ENCODE measurements around the gene ANKRD65. TPM values are rescaled to one million over a fixed set of nuclear protein-coding genes. Genes with fewer than 3 reads are reported as not detected.
"Not testable (repeated sequence)": the region's sequence is repeated elsewhere in the genome, so short reads cannot be mapped to it uniquely, and the experiment has no call there.

ANKRD65 gene
- total RNA-seq (1 to 10 TPM; 1.8 to 6.7 TPM), polyA plus RNA-seq (ENCODE audit: insufficient read length in 2 of 2) (10 to 100 TPM; 10.6 to 10.8 TPM)
- long read RNA-seq, donor 1, partial matches to known transcripts: 13 of 13 reads
- long read RNA-seq, donor 1, other reads (novel, unspliced or antisense): 0 of 13 reads
- long read RNA-seq, donor 2: 0 reads
- long read RNA-seq, donor 3, partial matches to known transcripts: 5 of 6 reads
- long read RNA-seq, donor 3, other reads (novel, unspliced or antisense): 0 of 6 reads
- long read RNA-seq, donor 4, transcript ANKRD65-201 (3 exons, 1,976 nt): major isoform, 9 of 27 reads
- long read RNA-seq, donor 4, partial matches to known transcripts: 8 of 27 reads
- long read RNA-seq, donor 4, other reads (novel, unspliced or antisense): 8 of 27 reads

DNA sequence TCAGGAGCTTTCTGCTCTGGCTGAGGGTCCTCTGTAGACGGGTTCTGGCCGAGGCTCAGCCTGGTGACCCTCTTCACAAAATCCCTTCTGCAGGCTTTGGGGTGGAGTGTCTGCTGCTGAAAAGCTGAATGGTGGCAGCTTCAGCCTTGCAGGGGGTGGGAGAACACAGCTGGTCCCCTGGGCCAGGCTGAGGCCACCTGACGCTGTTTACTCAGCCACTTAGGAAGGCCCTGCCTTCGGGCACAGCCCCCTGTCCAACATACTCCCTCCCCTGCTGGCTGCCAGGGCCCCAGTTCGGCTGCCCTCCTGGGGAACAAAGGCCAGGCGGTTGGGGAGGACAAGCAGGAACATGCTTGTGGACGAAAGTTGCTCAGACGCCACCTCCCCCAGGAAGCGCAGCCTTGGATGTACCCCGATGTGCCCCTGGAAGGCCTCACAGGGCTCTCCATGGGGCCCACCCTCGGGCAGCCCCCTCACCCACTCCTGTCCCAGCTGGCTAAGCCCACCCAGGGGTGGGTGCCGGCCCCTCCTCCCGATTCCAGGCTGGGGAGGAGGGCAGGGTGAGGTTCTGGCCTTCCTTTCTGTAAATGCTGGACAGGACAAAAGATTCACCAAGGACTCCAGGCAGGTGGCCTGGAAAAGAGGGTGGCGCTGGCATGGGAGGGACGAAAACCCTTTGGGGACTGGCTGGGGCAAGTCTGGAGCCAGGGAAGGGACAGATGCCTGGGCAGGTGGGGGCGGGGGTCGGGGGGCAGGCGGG lies at the start of gene ANKRD65:
ANKRD65 (minus strand) TSS at position 130 of the 760 bp plus-strand sequence. CDS start 271 bp downstream, outside the sequence.
- 63% methylated on average over 14 of the region's 18 CpGs for WGBS (ENCODE audit: insufficient coverage)
- no peak for DNase-seq (ENCODE audit: low read depth in 4 of 6, low spot score in 6 of 6)
- Histone ChIP-seq H3K36me3 (ENCODE audit: control insufficient read depth, insufficient read depth, low read length) (peaks cover 11% of the 10 kb centered on the region), H3K4me1 (ENCODE audit: control insufficient read depth, insufficient read depth, low read length) (peaks cover 40% of the 10 kb centered on the region), H3K4me3 (ENCODE audit: low read depth, low read length) (no peak within 1 kb of the TSS), H3K27ac (ENCODE audit: low read depth, low read length) (no peak within 1 kb of the TSS), H3K27me3 (ENCODE audit: control insufficient read depth, insufficient read depth, low read length) (peaks cover 6% of the 10 kb centered on the region), H3K9me3 (ENCODE audit: control insufficient read depth, insufficient read depth, low read length) (no peaks in the 10 kb centered on the region)

DNA sequence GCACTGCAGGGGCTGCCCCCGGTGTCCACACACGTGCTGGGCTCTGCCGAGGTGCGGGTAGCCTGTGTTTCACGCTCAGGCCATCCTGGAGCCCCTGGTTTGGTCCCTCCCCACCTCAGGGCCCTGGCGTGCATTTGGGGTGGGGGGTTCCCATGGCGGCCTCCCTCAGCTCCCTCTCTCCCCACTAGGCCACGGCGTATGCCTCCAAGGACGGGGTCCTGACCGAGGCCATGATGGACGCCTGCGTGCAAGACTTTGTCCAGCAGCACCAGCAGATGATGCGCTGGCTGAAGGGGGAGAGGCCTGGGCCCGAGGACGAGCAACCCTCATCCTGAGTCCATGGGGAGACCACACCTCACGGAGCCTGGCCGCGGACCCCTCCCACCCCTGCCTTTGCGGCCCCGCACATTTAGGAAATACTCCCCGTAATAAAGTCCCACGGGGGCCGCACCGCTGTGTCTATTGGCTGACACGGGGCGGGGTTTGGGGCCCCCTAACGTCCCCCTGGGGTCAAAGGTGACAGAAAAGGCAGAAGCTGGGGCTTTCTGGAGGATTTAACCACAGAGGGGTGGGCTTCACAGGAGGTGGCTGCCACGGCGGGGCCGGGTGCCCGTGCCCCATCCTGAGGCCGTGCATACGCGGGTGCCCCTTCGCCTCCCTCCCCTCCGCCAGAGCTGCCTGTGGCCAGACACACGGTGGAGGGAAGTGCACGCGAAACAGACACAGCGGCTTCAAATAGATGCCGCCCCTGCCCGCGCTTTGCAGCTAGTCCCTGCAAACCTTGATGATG lies 47.3 kb upstream of the ANKRD65 start:
- 73% methylated on average over 3 of the region's 44 CpGs for WGBS (ENCODE audit: insufficient coverage)
- H3K36me3 ChIP-seq (ENCODE audit: control insufficient read depth, insufficient read depth, low read length); H3K27me3 ChIP-seq (ENCODE audit: control insufficient read depth, insufficient read depth, low read length); DNase-seq (ENCODE audit: low read depth in 4 of 6, low spot score in 6 of 6); H3K27ac ChIP-seq (ENCODE audit: low read depth, low read length); H3K9me3 ChIP-seq (ENCODE audit: control insufficient read depth, insufficient read depth, low read length); H3K4me3 ChIP-seq (ENCODE audit: low read depth, low read length): not testable (repeated sequence)
- peaks cover 18% of the 10 kb centered on the region for H3K4me1 ChIP-seq (ENCODE audit: control insufficient read depth, insufficient read depth, low read length)

DNA sequence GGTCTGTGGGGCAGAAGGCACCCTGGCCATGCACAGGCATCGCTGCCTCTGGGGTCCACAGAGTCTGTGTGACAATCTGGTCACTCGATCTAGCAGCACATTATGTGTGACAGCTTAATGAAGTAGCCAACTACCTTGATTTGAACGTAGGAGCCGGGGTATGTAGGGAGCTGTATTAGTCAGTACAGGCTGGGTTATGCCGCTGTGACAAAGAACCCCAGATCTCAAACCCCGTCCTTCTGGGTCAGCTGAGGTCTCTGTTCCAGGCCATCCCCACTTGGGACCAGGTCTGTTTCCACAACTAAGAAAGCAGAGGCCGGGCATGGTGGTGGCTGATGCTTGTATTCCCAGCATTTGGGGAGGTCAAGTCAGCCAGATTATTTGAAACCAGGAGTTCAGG lies 42.2 kb upstream of the ANKRD65 start:
- Histone ChIP-seq H3K27ac (ENCODE audit: low read depth, low read length) (no peak overlapping the region), H3K4me3 (ENCODE audit: low read depth, low read length) (no peak overlapping the region), H3K27me3 (ENCODE audit: control insufficient read depth, insufficient read depth, low read length) (no peaks in the 10 kb centered on the region), H3K36me3 (ENCODE audit: control insufficient read depth, insufficient read depth, low read length) (peaks cover 2% of the 10 kb centered on the region), H3K4me1 (ENCODE audit: control insufficient read depth, insufficient read depth, low read length) (no peaks in the 10 kb centered on the region), H3K9me3 (ENCODE audit: control insufficient read depth, insufficient read depth, low read length) (no peaks in the 10 kb centered on the region)
- DNase-seq (ENCODE audit: low read depth in 4 of 6, low spot score in 6 of 6): no peak
- 82% methylated on average over 7 of the region's 7 CpGs for WGBS (ENCODE audit: insufficient coverage)

DNA sequence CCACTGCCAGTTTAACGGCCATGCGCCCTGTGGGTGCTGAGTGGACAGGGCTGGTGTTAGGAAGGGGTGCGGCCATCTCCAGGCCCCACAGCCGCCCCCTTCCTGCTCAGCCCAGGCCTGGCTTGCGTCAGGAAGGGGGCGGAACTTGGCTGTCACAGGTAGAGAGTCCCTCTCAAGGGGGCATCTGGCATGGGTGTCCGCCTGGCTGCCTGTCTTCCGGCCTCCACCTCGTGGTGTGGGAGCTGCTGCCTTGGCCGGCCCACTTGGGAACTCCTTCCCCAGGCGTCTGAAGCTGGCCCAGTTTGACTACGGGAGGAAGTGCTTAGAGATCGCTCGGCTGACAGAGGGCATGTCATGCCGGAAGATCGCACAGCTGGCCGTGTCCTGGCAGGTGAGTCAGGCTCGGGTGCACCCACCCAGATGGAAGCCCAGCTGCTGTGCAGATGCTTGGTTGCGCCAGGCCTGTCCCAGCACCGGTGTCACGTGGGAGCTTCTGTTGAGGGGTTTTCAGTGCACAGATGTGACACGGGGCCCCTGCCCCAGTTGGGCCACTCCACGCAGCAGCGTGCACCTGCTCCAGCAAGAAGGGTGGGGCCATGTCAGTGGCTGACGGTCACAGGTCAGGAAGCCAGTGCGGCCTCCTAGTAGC lies 41.4 kb upstream of the ANKRD65 start:
- WGBS (ENCODE audit: insufficient coverage): 76% methylated on average over 26 of the region's 26 CpGs
- no peaks in the 10 kb centered on the region for H3K4me1 ChIP-seq (ENCODE audit: control insufficient read depth, insufficient read depth, low read length)

DNA sequence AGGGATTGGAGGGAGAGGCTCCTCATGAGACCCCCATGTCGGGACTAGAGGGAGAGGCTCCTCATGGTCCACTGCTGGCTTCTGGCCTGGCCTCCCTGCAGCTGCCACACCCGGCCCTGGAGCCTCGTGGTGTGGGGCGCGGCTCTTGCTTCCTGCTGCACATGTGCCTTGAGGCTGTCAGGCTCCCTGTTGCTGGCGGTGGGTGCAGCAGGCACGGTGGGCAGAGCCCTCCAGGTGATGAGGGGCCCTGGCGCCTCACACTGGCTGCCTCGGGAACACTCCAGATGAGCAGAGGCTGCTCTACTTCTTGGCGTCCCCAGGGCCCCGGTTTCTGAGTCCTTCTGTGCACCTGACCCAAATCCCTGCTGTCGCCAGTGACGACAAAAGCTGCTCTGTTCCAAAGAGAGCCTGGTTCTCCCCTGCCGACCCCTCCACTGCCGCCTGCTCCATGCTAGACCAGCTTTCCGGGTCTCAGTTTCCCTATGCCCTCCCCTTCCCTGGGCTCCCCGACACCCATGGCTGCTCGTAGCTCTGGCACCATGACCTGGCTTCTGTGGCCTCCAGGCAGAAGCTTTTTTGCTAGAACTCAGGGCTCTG lies 40.7 kb upstream of the ANKRD65 start:
- H3K27ac ChIP-seq (ENCODE audit: low read depth, low read length): no peak overlapping the region
- no peaks in the 10 kb centered on the region for H3K4me1 ChIP-seq (ENCODE audit: control insufficient read depth, insufficient read depth, low read length)
- H3K4me3 ChIP-seq (ENCODE audit: low read depth, low read length): no peak overlapping the region
- peaks cover 2% of the 10 kb centered on the region for H3K36me3 ChIP-seq (ENCODE audit: control insufficient read depth, insufficient read depth, low read length)
- H3K27me3 ChIP-seq (ENCODE audit: control insufficient read depth, insufficient read depth, low read length): no peaks in the 10 kb centered on the region
- no peaks in the 10 kb centered on the region for H3K9me3 ChIP-seq (ENCODE audit: control insufficient read depth, insufficient read depth, low read length)
- DNase-seq (ENCODE audit: low read depth in 4 of 6, low spot score in 6 of 6): no peak
- WGBS (ENCODE audit: insufficient coverage): 66% methylated on average over 18 of the region's 18 CpGs

More for the DNA sequence above, 41.4 kb upstream of the ANKRD65 start:
- DNase-seq (ENCODE audit: low read depth in 4 of 6, low spot score in 6 of 6): no peak
- H3K4me3 ChIP-seq (ENCODE audit: low read depth, low read length): no peak overlapping the region
- peaks cover 2% of the 10 kb centered on the region for H3K36me3 ChIP-seq (ENCODE audit: control insufficient read depth, insufficient read depth, low read length)
- H3K9me3 ChIP-seq (ENCODE audit: control insufficient read depth, insufficient read depth, low read length): no peaks in the 10 kb centered on the region
- H3K27ac ChIP-seq (ENCODE audit: low read depth, low read length): no peak overlapping the region
- H3K27me3 ChIP-seq (ENCODE audit: control insufficient read depth, insufficient read depth, low read length): no peaks in the 10 kb centered on the region

DNA sequence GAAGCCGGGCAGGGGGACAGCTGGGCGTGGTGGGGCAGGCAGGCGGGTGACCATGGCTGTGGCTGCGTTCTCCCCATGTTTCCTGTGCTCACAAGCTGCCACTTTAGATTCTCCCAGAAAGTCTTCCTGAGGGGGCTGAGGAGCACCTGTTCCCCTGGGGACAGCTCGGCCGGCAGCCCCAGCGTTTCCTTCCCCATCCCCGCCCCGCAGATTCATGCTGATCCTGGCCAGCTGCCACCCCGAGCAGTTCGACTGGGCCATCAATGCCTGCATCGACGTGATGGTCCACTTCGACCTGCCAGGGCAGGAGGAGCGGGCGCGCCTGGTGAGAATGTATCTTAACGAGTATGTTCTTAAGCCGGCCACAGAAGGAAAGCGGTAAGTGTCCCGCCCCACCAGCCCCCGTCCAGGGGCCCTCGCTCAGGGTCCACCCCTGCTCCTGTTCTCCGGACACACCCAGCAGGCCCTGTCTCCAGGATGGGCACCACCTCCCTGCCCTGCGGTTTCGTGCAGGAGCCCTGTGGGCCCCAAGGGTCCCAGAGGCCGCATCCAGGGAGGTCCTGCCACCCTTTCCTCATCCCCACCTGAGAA lies 39.6 kb upstream of the ANKRD65 start:
- H3K4me1 ChIP-seq (ENCODE audit: control insufficient read depth, insufficient read depth, low read length): no peaks in the 10 kb centered on the region
- H3K36me3 ChIP-seq (ENCODE audit: control insufficient read depth, insufficient read depth, low read length): peaks cover 2% of the 10 kb centered on the region
- DNase-seq (ENCODE audit: low read depth in 4 of 6, low spot score in 6 of 6): no peak
- no peak overlapping the region for H3K27ac ChIP-seq (ENCODE audit: low read depth, low read length)
- no peak overlapping the region for H3K4me3 ChIP-seq (ENCODE audit: low read depth, low read length)
- H3K27me3 ChIP-seq (ENCODE audit: control insufficient read depth, insufficient read depth, low read length): no peaks in the 10 kb centered on the region
- 79% methylated on average over 27 of the region's 27 CpGs for WGBS (ENCODE audit: insufficient coverage)
- no peaks in the 10 kb centered on the region for H3K9me3 ChIP-seq (ENCODE audit: control insufficient read depth, insufficient read depth, low read length)

DNA sequence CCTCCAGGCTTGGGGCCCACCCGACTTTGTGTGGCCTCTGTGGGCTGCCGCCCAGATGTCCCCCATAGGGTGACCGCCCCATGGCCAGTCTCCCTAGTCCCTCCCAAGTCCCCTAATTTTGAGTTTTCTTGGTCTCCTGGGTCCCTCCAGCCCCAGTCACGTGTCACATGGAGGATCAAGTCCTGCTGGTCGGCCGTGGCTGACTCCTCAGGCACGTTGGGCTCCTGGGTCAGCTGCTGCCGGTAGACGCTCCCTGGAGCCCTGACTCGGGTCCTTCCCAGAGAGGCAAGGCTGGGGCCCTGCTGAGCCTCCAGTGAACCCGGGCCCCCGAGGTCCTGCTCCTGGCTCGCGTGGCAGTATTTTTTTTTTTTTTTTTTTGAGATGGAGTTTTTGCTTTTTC lies 38.6 kb upstream of the ANKRD65 start:
- not testable (repeated sequence) for DNase-seq (ENCODE audit: low read depth in 4 of 6, low spot score in 6 of 6); H3K9me3 ChIP-seq (ENCODE audit: control insufficient read depth, insufficient read depth, low read length); H3K4me3 ChIP-seq (ENCODE audit: low read depth, low read length); H3K27ac ChIP-seq (ENCODE audit: low read depth, low read length); H3K36me3 ChIP-seq (ENCODE audit: control insufficient read depth, insufficient read depth, low read length); H3K27me3 ChIP-seq (ENCODE audit: control insufficient read depth, insufficient read depth, low read length); H3K4me1 ChIP-seq (ENCODE audit: control insufficient read depth, insufficient read depth, low read length)
- WGBS (ENCODE audit: insufficient coverage): 79% methylated on average over 9 of the region's 14 CpGs

DNA sequence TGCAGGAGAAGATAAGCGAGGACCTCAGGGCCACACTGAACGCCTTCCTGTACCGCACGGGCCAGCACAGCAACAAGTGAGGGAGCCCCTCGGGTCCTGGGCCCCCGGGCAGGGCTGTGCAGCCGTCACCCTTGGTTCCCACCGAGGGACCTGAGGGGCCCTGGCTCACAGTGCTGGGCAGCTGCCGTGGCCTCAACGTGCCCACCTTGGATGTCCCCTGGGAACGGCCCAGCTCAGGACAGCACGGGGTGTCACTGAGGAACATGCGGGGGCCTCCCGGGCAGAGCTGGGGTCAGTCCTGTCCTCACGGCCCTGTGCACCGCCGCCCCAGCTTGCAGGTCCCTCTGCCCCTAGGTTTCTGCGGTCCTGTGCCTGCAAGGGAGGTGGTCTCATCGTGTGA lies 38.1 kb upstream of the ANKRD65 start:
- not testable (repeated sequence) for H3K36me3 ChIP-seq (ENCODE audit: control insufficient read depth, insufficient read depth, low read length); H3K4me1 ChIP-seq (ENCODE audit: control insufficient read depth, insufficient read depth, low read length); H3K27me3 ChIP-seq (ENCODE audit: control insufficient read depth, insufficient read depth, low read length); H3K27ac ChIP-seq (ENCODE audit: low read depth, low read length); H3K9me3 ChIP-seq (ENCODE audit: control insufficient read depth, insufficient read depth, low read length); DNase-seq (ENCODE audit: low read depth in 4 of 6, low spot score in 6 of 6); H3K4me3 ChIP-seq (ENCODE audit: low read depth, low read length)
- no CpG with 5 or more reads among the region's 19 CpGs for WGBS (ENCODE audit: insufficient coverage)

Data from spinal cord (tissue), 10 donors.